H9 (cell line): ENCODE results near the gene ZNF444. TPM values are rescaled to one million over a fixed set of nuclear protein-coding genes. Genes with fewer than 3 reads are reported as not detected.

Experiments used
- DNase-seq: peaks from one replicate; pipeline ENCODE4 v3.0.0-alpha.2; 2017
- H2AFZ ChIP-seq: one replicate; pipeline ENCODE4 v1.6.1; 2013; ENCODE audit warnings: mild to moderate bottlenecking, low read length, control low read depth, moderate library complexity
- H2AK5ac ChIP-seq: 2 replicates; pipeline ENCODE4 v1.6.1; 2013; ENCODE audit warnings: low read length, control low read depth, mixed read lengths; ENCODE audit not compliant: insufficient read length
- H2BK120ac ChIP-seq: one replicate; pipeline ENCODE4 v1.6.1; 2013; ENCODE audit warnings: low read depth, mild to moderate bottlenecking, low read length, control low read depth, inconsistent platforms; ENCODE audit not compliant: poor library complexity, severe bottlenecking
- H2BK12ac ChIP-seq: 2 replicates; pipeline ENCODE4 v1.6.1; 2013; ENCODE audit warnings: low read length, control low read depth, mixed read lengths, low read depth; ENCODE audit not compliant: insufficient read length
- H2BK15ac ChIP-seq: 2 replicates; pipeline ENCODE4 v1.6.1; 2013; ENCODE audit warnings: low read depth, low read length, control low read depth
- H2BK20ac ChIP-seq: one replicate; pipeline ENCODE4 v1.6.1; 2013; ENCODE audit warnings: low read depth, mild to moderate bottlenecking, low read length, control low read depth, inconsistent platforms; ENCODE audit not compliant: poor library complexity, severe bottlenecking
- H2BK5ac ChIP-seq: 2 replicates; pipeline ENCODE4 v1.6.1; 2013; ENCODE audit warnings: low read length, control low read depth, mixed read lengths; ENCODE audit not compliant: insufficient read length
- H3K14ac ChIP-seq: 2 replicates; pipeline ENCODE4 v1.6.1; 2013; ENCODE audit warnings: low read length, control low read depth; ENCODE audit not compliant: insufficient read depth
- H3K18ac ChIP-seq: 2 replicates; pipeline ENCODE4 v1.6.1; 2013; ENCODE audit warnings: low read depth, mild to moderate bottlenecking, mixed read lengths, low read length, control low read depth; ENCODE audit not compliant: insufficient read length
- H3K23ac ChIP-seq: 2 replicates; pipeline ENCODE4 v1.6.1; 2013; ENCODE audit warnings: low read length, control low read depth, mixed read lengths, low read depth; ENCODE audit not compliant: insufficient read length
- H3K23me2 ChIP-seq: 2 replicates; pipeline ENCODE4 v1.6.1; 2013; ENCODE audit warnings: low read depth, mild to moderate bottlenecking, mixed read lengths, low read length, control low read depth; ENCODE audit not compliant: insufficient read length, poor library complexity, severe bottlenecking
- H3K27ac ChIP-seq: 2 replicates; pipeline ENCODE4 v1.5.1; 2013; ENCODE audit warnings: low read length, control low read depth, mixed read lengths, low read depth; ENCODE audit not compliant: insufficient read length
- H3K27me3 ChIP-seq: 2 replicates; pipeline ENCODE4 v1.6.1; 2013; ENCODE audit warnings: low read length, control low read depth, inconsistent platforms; ENCODE audit not compliant: insufficient read depth
- H3K4ac ChIP-seq: 2 replicates; pipeline ENCODE4 v1.6.1; 2013; ENCODE audit warnings: low read depth, mild to moderate bottlenecking, control low read depth, inconsistent platforms, low read length, moderate library complexity
- H3K4me1 ChIP-seq: 2 replicates; pipeline ENCODE4 v1.6.1; 2013; ENCODE audit warnings: low read length, control low read depth, inconsistent platforms; ENCODE audit not compliant: insufficient read depth
- H3K4me2 ChIP-seq: 2 replicates; pipeline ENCODE4 v1.6.1; 2013; ENCODE audit warnings: low read length, control low read depth, mixed read lengths; ENCODE audit not compliant: insufficient read length, insufficient read depth
- H3K56ac ChIP-seq: 2 replicates; pipeline ENCODE4 v1.6.1; 2013; ENCODE audit warnings: low read depth, mild to moderate bottlenecking, mixed read lengths, low read length, control low read depth; ENCODE audit not compliant: insufficient read length
- H3K79me1 ChIP-seq: 2 replicates; pipeline ENCODE4 v1.6.1; 2013; ENCODE audit warnings: low read depth, mild to moderate bottlenecking, moderate library complexity, low read length, control low read depth, inconsistent platforms; ENCODE audit not compliant: insufficient read depth, poor library complexity, severe bottlenecking
- H3K79me2 ChIP-seq: 2 replicates; pipeline ENCODE4 v1.6.1; 2013; ENCODE audit warnings: low read length, control low read depth, inconsistent platforms; ENCODE audit not compliant: insufficient read depth
- H3K9ac ChIP-seq: 2 replicates; pipeline ENCODE4 v1.6.1; 2013; ENCODE audit warnings: low read length, control low read depth, mixed read lengths; ENCODE audit not compliant: insufficient read length; ENCODE audit errors: extremely low read depth
- H3K9me3 ChIP-seq: one replicate; pipeline ENCODE4 v1.6.1; 2013; ENCODE audit warnings: low read depth, low read length, inconsistent platforms; ENCODE audit not compliant: control insufficient read depth
- H3T11ph ChIP-seq: one replicate; pipeline ENCODE4 v1.6.1; 2013; ENCODE audit warnings: mild to moderate bottlenecking, low read length, control low read depth, inconsistent platforms
- H4K20me1 ChIP-seq: one replicate; pipeline ENCODE4 v1.6.1; 2013; ENCODE audit not compliant: control insufficient read depth, insufficient read length, insufficient read depth
- H4K5ac ChIP-seq: 2 replicates; pipeline ENCODE4 v1.6.1; 2013; ENCODE audit warnings: low read depth, mild to moderate bottlenecking, mixed read lengths, low read length, control low read depth; ENCODE audit not compliant: insufficient read length
- H4K8ac ChIP-seq: replicated peaks from 2 replicates; pipeline ENCODE4 v1.6.1; 2013; ENCODE audit warnings: low read length, control low read depth, mixed read lengths, low read depth; ENCODE audit not compliant: insufficient read length
- H4K91ac ChIP-seq: 2 replicates; pipeline ENCODE4 v1.6.1; 2013; ENCODE audit warnings: low read depth, mild to moderate bottlenecking, moderate library complexity, mixed read lengths, low read length, control low read depth; ENCODE audit not compliant: insufficient read length
- H3K27ac Mint-ChIP-seq, 3 experiments: 2 replicates in 2 of 3; 3 replicates in 1 of 3; pipeline ENCODE4 v1.8.0; 2020 to 2021; ENCODE audit warnings: mixed read lengths in 3 of 3, mild to moderate bottlenecking in 1 of 3, moderate library complexity in 1 of 3
- H3K27me3 Mint-ChIP-seq: 2 replicates; pipeline ENCODE4 v1.8.0; 2021; ENCODE audit warnings: low read depth, mild to moderate bottlenecking, moderate library complexity, mixed read lengths
- H3K36me3 Mint-ChIP-seq, 3 experiments: 2 replicates in 2 of 3; 3 replicates in 1 of 3; pipeline ENCODE4 v1.8.0; 2020 to 2021; ENCODE audit warnings: low read depth in 3 of 3, mixed read lengths in 3 of 3; ENCODE audit not compliant: insufficient read depth in 1 of 3
- H3K4me1 Mint-ChIP-seq, 2 experiments: 2 replicates each; pipeline ENCODE4 v1.8.0; 2020; ENCODE audit warnings: mixed read lengths in 2 of 2
- H3K4me3 Mint-ChIP-seq, 2 experiments: 2 replicates in 1 of 2; 3 replicates in 1 of 2; pipeline ENCODE4 v1.8.0; 2020 to 2021; ENCODE audit warnings: mild to moderate bottlenecking in 2 of 2, mixed read lengths in 2 of 2, moderate library complexity in 1 of 2
- H3K9me3 Mint-ChIP-seq, 2 experiments: 2 replicates in 1 of 2; 3 replicates in 1 of 2; pipeline ENCODE4 v1.8.0; 2020; ENCODE audit warnings: mild to moderate bottlenecking in 2 of 2, mixed read lengths in 2 of 2, moderate library complexity in 1 of 2
- CTCF ChIP-seq: fragments of 200-600 bp; sonication (generic); conservative IDR thresholded peaks from 3 replicates; pipeline ENCODE4 v1.8.0; 2021; ENCODE audit warnings: antibody characterized with exemption, mild to moderate bottlenecking
- WGBS: extraction: QIAGEN DNeasy Blood & Tissue Kit; methylation state at CpG from one replicate; pipeline ENCODE4 v1.1.7; 2013; ENCODE audit warnings: missing lambda C conversion rate, low lambda C conversion rate, mixed read lengths; ENCODE audit not compliant: insufficient read length; ENCODE audit errors: extremely low coverage; 5-methylcytosine and 5-hydroxymethylcytosine counted together
- total RNA-seq: library from RNA; stranded (reverse); gene quantifications from 2 replicates; pipeline ENCODE4 v1.2.1, GENCODE V29; 2021

The ZNF444 gene
- total RNA-seq, 1 experiment from 2014 or later, result 49.7 TPM

- H2BK20ac ChIP-seq, result no peak overlapping the region
- WGBS, result no CpG with 5 or more reads among the region's 7 CpGs
- no peaks in the 10 kb centered on the region for H3K79me1 ChIP-seq
- peaks cover 12% of the 10 kb centered on the region for H3K27me3 Mint-ChIP-seq
- no peaks in the 10 kb centered on the region for H3K4me1 ChIP-seq
- H3K9me3 Mint-ChIP-seq, result peaks cover 0 to 44% of the 10 kb centered on the region in 2 experiments; a peak in 2 of 5 replicates
- no peak overlapping the region for H3K9ac ChIP-seq
- TF ChIP-seq CTCF, result peak; percentile 54
- no peaks in the 10 kb centered on the region for H3K4me1 Mint-ChIP-seq
- H3K36me3 Mint-ChIP-seq, result no peaks in the 10 kb centered on the region
- no peak overlapping the region for H2BK5ac ChIP-seq
- no peak overlapping the region for H3K4me2 ChIP-seq
- no peaks in the 10 kb centered on the region for H3K23me2 ChIP-seq
- no peak overlapping the region for H3K4me3 Mint-ChIP-seq
- no peak overlapping the region for H3K27ac ChIP-seq
- H4K91ac ChIP-seq, result no peak overlapping the region
- H3K14ac ChIP-seq, result no peak overlapping the region
- no peak overlapping the region for H2BK120ac ChIP-seq
- H3T11ph ChIP-seq, result no peak overlapping the region
- no peak overlapping the region for H2AFZ ChIP-seq
- no peaks in the 10 kb centered on the region for H3K27me3 ChIP-seq
- H3K9me3 ChIP-seq, result no peaks in the 10 kb centered on the region
- H3K4ac ChIP-seq, result no peak overlapping the region
- H2BK15ac ChIP-seq, result no peak overlapping the region
- H4K5ac ChIP-seq, result no peak overlapping the region
- no peak overlapping the region for H2AK5ac ChIP-seq
- H3K18ac ChIP-seq, result no peak overlapping the region
- H3K23ac ChIP-seq, result no peak overlapping the region
- DNase-seq, result no peak
- no peak overlapping the region for H4K8ac ChIP-seq
- no peak overlapping the region for H3K56ac ChIP-seq
- H2BK12ac ChIP-seq, result no peak overlapping the region
- H3K79me2 ChIP-seq, result no peaks in the 10 kb centered on the region
- no peak overlapping the region for H3K27ac Mint-ChIP-seq
- no peaks in the 10 kb centered on the region for H4K20me1 ChIP-seq
These were observed 50.0 kb downstream of the ZNF444 start for GRCh38 chr19:56191115-56191514.
